ENCODE measurements around the gene TLNRD1. TPM values are rescaled to one million over a fixed set of nuclear protein-coding genes. Genes with fewer than 3 reads are reported as not detected.

Gene TLNRD1
- total RNA-seq, 1 donor from 2014 or later: 5.5 TPM

GRCh38 chr15:81030301-81030750, 29.6 kb downstream of the TLNRD1 start:
- H3K4me3 ChIP-seq: no peak overlapping the region
- no peaks in the 10 kb centered on the region for H3K36me3 ChIP-seq
- DNase-seq: no peak
- H3K27me3 ChIP-seq (ENCODE audit: low read depth): no peaks in the 10 kb centered on the region
- H3K4me1 ChIP-seq: peaks cover 66% of the 10 kb centered on the region
- no peaks in the 10 kb centered on the region for H3K9me3 ChIP-seq (replicated peaks)
- no peak for TF ChIP-seq CTCF (IDR thresholded peaks at IDR 0.05; ENCODE audit: borderline replicate concordance)
- peak overlapping the region; percentile 55 for H3K27ac ChIP-seq (replicated peaks)
- intact Hi-C loops (cut with micrococcal nuclease): loop anchor here (10.0 kb wide), 1 partner anchor 64 kb away; no protein-coding TSS in a partner anchor

- Histone ChIP-seq H3K27me3 (ENCODE audit: low read depth) (no peaks in the 10 kb centered on the region), H3K27ac (replicated peaks) (peak overlapping the region; percentile 55), H3K4me1 (peaks cover 57% of the 10 kb centered on the region), H3K36me3 (no peaks in the 10 kb centered on the region), H3K9me3 (replicated peaks) (no peaks in the 10 kb centered on the region), H3K4me3 (no peak overlapping the region)
- no peak for DNase-seq
- no peak for TF ChIP-seq CTCF (IDR thresholded peaks at IDR 0.05; ENCODE audit: borderline replicate concordance)
- intact Hi-C loops (cut with micrococcal nuclease): loop anchor here (10.0 kb wide), 1 partner anchor 64 kb away; no protein-coding TSS in a partner anchor
These were observed 30.5 kb downstream of the TLNRD1 start for GRCh38 chr15:81031203-81031602.

GRCh38 chr15:81032355-81032754, 31.6 kb downstream of the TLNRD1 start:
- Histone ChIP-seq H3K36me3 (no peaks in the 10 kb centered on the region), H3K4me3 (no peak overlapping the region), H3K27ac (replicated peaks) (no peak overlapping the region), H3K27me3 (ENCODE audit: low read depth) (no peaks in the 10 kb centered on the region), H3K4me1 (peaks cover 46% of the 10 kb centered on the region), H3K9me3 (replicated peaks) (no peaks in the 10 kb centered on the region)
- TF ChIP-seq CTCF (IDR thresholded peaks at IDR 0.05; ENCODE audit: borderline replicate concordance): no peak
- no peak for DNase-seq
- intact Hi-C loops (cut with micrococcal nuclease): loop anchor here (10.0 kb wide), 1 partner anchor 62 kb away; no protein-coding TSS in a partner anchor

- Histone ChIP-seq H3K27me3 (ENCODE audit: low read depth) (no peaks in the 10 kb centered on the region), H3K9me3 (replicated peaks) (no peaks in the 10 kb centered on the region), H3K36me3 (no peaks in the 10 kb centered on the region), H3K27ac (replicated peaks) (peak overlapping the region; percentile 69), H3K4me1 (peaks cover 45% of the 10 kb centered on the region), H3K4me3 (no peak overlapping the region)
- TF ChIP-seq CTCF (IDR thresholded peaks at IDR 0.05; ENCODE audit: borderline replicate concordance): no peak
- no peak for DNase-seq
- intact Hi-C loops (cut with micrococcal nuclease): loop anchor here (10.0 kb wide), 1 partner anchor 62 kb away; no protein-coding TSS in a partner anchor
These were observed 32.1 kb downstream of the TLNRD1 start for GRCh38 chr15:81032818-81033217.

GRCh38 chr15:81033508-81033907, 32.8 kb downstream of the TLNRD1 start:
- intact Hi-C loops (cut with micrococcal nuclease): loop anchor here (10.0 kb wide), 1 partner anchor 61 kb away; no protein-coding TSS in a partner anchor
- H3K27me3 ChIP-seq (ENCODE audit: low read depth): no peaks in the 10 kb centered on the region
- peaks cover 52% of the 10 kb centered on the region for H3K4me1 ChIP-seq
- no peak for TF ChIP-seq CTCF (IDR thresholded peaks at IDR 0.05; ENCODE audit: borderline replicate concordance)
- peak overlapping the region; percentile 69 for H3K27ac ChIP-seq (replicated peaks)
- DNase-seq: no peak
- no peak overlapping the region for H3K4me3 ChIP-seq
- H3K9me3 ChIP-seq (replicated peaks): no peaks in the 10 kb centered on the region
- H3K36me3 ChIP-seq: no peaks in the 10 kb centered on the region

Measured in left ventricle myocardium inferior (tissue), 1 donor.